NB4 (cell line): ENCODE measurements around the gene NPAS2.

Experiments
- DNase-seq: peaks from one replicate; pipeline ENCODE4 v3.0.0; 2010; ENCODE audit warnings: low read depth
- H3K4me3 ChIP-seq: one replicate; pipeline ENCODE4 v1.5.1; 2011; ENCODE audit warnings: mild to moderate bottlenecking, low read depth, low read length, moderate library complexity
- CTCF ChIP-seq: IDR thresholded peaks from one replicate; pipeline ENCODE4 v1.5.1; 2012; ENCODE audit warnings: low read depth, low read length
- MYC ChIP-seq: IDR thresholded peaks from 2 replicates; pipeline ENCODE4 v1.6.1; 2011; ENCODE audit warnings: low read depth, low read length
- POLR2A ChIP-seq: IDR thresholded peaks from 2 replicates; pipeline ENCODE4 v1.6.1; 2011; ENCODE audit warnings: mild to moderate bottlenecking; ENCODE audit not compliant: insufficient read length; ENCODE audit errors: extremely low read depth
- TF ChIP-seq, protein P1 (sequence below): IDR thresholded peaks from 2 replicates; pipeline ENCODE4 v1.6.1; 2011; ENCODE audit warnings: low read depth, low read length

NPAS2 gene

GRCh38 chr2:100820523-100821254, 750 bp downstream of the NPAS2 start:
- no peak for DNase-seq
- TF ChIP-seq MYC (no peak), POLR2A (no peak), CTCF (no peak)
- TF ChIP-seq, protein P1, sequence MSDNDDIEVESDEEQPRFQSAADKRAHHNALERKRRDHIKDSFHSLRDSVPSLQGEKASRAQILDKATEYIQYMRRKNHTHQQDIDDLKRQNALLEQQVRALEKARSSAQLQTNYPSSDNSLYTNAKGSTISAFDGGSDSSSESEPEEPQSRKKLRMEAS: no peak
- H3K4me3 ChIP-seq: no peak overlapping the region

GRCh38 chr2:100821255-100821910, 1.4 kb downstream of the NPAS2 start:
- H3K4me3 ChIP-seq: no peak overlapping the region
- TF ChIP-seq CTCF: no peak
- DNase-seq: no peak

- no peak for DNase-seq
- no peak overlapping the region for H3K4me3 ChIP-seq
- TF ChIP-seq POLR2A (no peak), CTCF (no peak), MYC (no peak)
- TF ChIP-seq, protein P1: no peak
Measured at GRCh38 chr2:100821911-100822265, 1.9 kb downstream of the NPAS2 start.

GRCh38 chr2:100822587-100823248, 2.8 kb downstream of the NPAS2 start:
- no peak overlapping the region for H3K4me3 ChIP-seq
- DNase-seq: no peak
- TF ChIP-seq CTCF (no peak), POLR2A (no peak), MYC (no peak)
- TF ChIP-seq, protein P1: no peak

DNA sequence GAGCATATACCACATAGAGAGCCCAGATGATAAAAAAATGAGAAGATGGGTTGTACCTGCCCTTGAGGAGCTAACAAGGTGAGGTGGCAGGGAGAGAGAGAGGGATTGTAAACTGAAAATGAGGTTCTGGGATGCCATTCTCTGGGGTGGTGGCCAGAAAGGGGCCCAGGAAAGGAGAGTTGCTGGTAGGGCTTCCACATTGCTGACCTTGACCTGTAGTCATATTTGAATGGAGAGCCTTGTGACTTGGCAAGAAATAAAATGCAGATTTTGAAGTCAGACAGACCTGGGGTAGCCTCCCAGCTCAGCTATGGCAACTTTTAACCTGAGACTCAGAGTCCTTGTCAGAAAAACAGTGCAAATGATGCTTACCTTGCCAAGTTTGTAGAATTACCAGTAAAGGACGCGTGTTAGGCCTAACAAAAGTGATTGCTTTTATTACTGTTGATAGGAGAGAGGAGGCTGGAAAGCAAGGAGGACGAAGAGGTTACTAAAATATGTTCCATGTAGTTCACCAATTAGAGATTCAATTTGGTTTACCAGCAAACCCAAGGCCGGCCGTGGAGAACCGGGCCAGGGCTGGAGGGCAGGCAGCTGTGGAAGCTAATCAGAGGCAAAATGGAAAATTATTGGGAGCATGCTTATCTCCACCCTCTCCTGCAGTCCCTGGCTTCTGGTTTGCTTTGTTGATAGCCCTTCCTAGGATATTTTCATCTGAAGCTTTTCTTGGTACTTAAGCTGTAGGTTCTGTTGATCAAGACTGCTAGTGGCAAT, 3.9 kb downstream of the NPAS2 start:
- no peak for TF ChIP-seq MYC
- no peak for TF ChIP-seq CTCF
- TF ChIP-seq, protein P1: no peak
- TF ChIP-seq POLR2A: no peak
- no peak for DNase-seq
- no peak overlapping the region for H3K4me3 ChIP-seq
